Left lung (tissue), 10 donors: Measurements from ENCODE around the gene DNAI7. TPM values are rescaled to one million over a fixed set of nuclear protein-coding genes. Genes with fewer than 3 reads are reported as not detected.

ENCODE experiments used
- ATAC-seq: fragments of 200-7000 bp; cut with Tn5 transposase; one replicate; pipeline ENCODE4 v1.9.1; 2020; ENCODE audit warnings: moderate library complexity
- DNase-seq, 4 donors: peaks; one replicate each; pipeline ENCODE4 v3.0.0-alpha.2; 2013 to 2020
- H3K27ac ChIP-seq, 2 donors: fragments of 200-600 bp; sonication (generic) in 1 of 2; one replicate each; pipeline versions ENCODE4 v1.5.0 to v1.8.0; 2020 to 2021
- H3K27me3 ChIP-seq, 2 donors: fragments of 200-600 bp; sonication (generic) in 1 of 2; one replicate each; pipeline versions ENCODE4 v1.5.0 to v1.8.0; 2020 to 2021
- H3K36me3 ChIP-seq, 2 donors: fragments of 200-600 bp; sonication (generic) in 1 of 2; one replicate each; pipeline versions ENCODE4 v1.5.0 to v1.8.0; 2020 to 2021
- H3K4me1 ChIP-seq, 2 donors: fragments of 200-600 bp; one replicate each; pipeline ENCODE4 v1.8.0; 2021
- H3K4me3 ChIP-seq, 2 donors: fragments of 200-600 bp; sonication (generic) in 1 of 2; one replicate each; pipeline versions ENCODE4 v1.5.0 to v1.8.0; 2020 to 2021; ENCODE audit warnings: mild to moderate bottlenecking in 1 of 2
- H3K9me3 ChIP-seq, 2 donors: fragments of 200-600 bp; sonication (generic) in 1 of 2; one replicate each; pipeline versions ENCODE4 v1.5.0 to v1.8.0; 2020 to 2021
- CTCF ChIP-seq, 2 donors: fragments of 200-600 bp; sonication (generic) in 1 of 2; IDR thresholded peaks; one replicate each; pipeline versions ENCODE4 v1.5.0 to v1.8.0; 2021; ENCODE audit warnings: antibody characterized with exemption in 2 of 2
- intact Hi-C, 2 donors: fragments of 100-400 bp; cut with DNase I; formaldehyde crosslinking; loops; one replicate each; pipeline versions ENCODE4 v1.11.2 to v1.14.2; 2022
- polyA plus RNA-seq, 6 donors: library from polyadenylated mRNA; unstranded; fragments of 120-200 nt; gene quantifications; one replicate each; pipeline ENCODE4 v1.2.1, GENCODE V29; 2013; ENCODE audit not compliant: insufficient read length in 6 of 6
- total RNA-seq, 2 donors: library from RNA; stranded (reverse); fragmentation: NEBNext Ultra II Directional; extraction: Animal tissue kit (Norgen Biotek cat#: 25700); gene quantifications; one replicate each; pipeline ENCODE4 v1.2.1, GENCODE V29; 2021
- donor health status: DM: no; HTN: yes; CAD: no.
- donor health status: DM: no; HTN: no; CAD: no.

DNAI7 gene
- total and polyA plus RNA-seq, 8 donors: 1.1 to 8.1 (median 4.2) TPM

DNA sequence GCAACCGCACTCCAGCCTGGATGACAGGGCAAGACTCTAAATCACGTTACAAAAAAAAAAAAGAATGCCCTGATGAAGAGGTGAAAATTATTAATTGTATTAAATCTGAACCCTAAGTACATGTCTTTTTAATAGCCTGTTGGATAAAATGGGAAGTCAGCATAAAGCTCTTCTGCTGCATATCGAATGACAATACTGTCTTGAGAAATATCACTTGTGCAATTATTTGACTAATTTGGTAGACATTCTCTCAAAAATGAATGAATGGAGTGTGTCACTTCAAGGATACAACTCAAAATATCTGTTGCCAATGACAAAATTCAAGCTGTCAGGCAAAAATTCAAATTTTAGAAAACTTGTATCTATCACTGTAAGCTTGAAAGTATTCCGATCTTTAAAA, 38.9 kb downstream of the DNAI7 start:
- Histone ChIP-seq H3K27ac (no peak overlapping the region), H3K4me3 (no peak overlapping the region), H3K36me3 (no peaks in the 10 kb centered on the region), H3K4me1 (peaks cover 0 to 4% of the 10 kb centered on the region in 2 donors), H3K9me3 (no peaks in the 10 kb centered on the region), H3K27me3 (no peaks in the 10 kb centered on the region)
- TF ChIP-seq CTCF (IDR thresholded peaks at IDR 0.05): no peak
- ATAC-seq (no peak), DNase-seq (no peak)
- intact Hi-C loops: no loop called here

- Histone ChIP-seq H3K4me1 (peaks cover 0 to 4% of the 10 kb centered on the region in 2 donors), H3K4me3 (no peak overlapping the region), H3K36me3 (no peaks in the 10 kb centered on the region), H3K9me3 (no peaks in the 10 kb centered on the region), H3K27ac (no peak overlapping the region), H3K27me3 (no peaks in the 10 kb centered on the region)
- intact Hi-C loops: no loop called here
- DNase-seq (peak in 1 of 4 donors; percentile 27), ATAC-seq (peak; percentile 58)
- peak; percentile 43 to 63 for TF ChIP-seq CTCF (IDR thresholded peaks at IDR 0.05)
Measured at GRCh38 chr12:25155022-25155576, 39.9 kb downstream of the DNAI7 start.

DNA sequence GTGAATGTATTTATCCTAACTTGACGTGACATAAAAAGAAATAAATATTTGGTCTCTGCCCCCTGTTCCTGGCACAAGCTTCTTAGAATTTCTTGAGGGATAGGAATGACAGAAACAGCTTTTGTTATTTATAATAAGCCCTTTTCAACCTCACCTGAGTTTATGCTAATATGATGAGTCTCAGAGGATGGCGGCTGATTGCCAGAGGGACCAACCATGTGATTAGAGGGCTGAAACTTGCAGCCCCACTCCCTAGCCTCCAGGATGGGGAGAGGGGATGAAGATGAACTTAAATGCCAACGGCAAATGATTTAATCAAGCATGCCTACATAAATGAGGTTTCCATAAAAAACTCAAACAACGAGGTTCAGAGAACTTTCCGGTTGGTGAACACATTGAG, 42.9 kb downstream of the DNAI7 start:
- Histone ChIP-seq H3K4me3 (no peak overlapping the region), H3K27me3 (no peaks in the 10 kb centered on the region), H3K36me3 (no peaks in the 10 kb centered on the region), H3K27ac (no peak overlapping the region), H3K4me1 (peaks cover 0 to 4% of the 10 kb centered on the region in 2 donors), H3K9me3 (no peaks in the 10 kb centered on the region)
- intact Hi-C loops: no loop called here
- TF ChIP-seq CTCF (IDR thresholded peaks at IDR 0.05): no peak
- ATAC-seq: no peak
- DNase-seq: no peak

DNA sequence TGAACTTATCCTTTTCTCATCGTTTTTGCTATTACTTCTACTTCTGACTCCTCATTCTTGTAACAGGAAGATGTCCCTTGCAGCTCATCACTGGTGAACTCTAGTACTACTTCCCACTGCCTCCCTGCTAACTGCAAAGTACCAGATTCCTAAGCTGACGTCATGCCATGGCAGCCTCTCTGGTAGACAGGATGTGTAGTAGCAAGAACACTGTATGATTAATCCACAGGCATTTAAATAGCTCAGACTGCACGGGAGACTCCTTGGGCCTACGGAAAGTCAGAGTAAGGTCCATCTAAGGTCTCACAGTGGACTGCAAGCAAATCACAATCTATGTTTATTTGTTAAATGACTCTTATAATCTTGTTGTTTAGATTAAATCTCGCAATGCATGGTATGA, 43.5 kb downstream of the DNAI7 start:
- DNase-seq (peak in 3 of 4 donors; percentile 37 to 72 (median 38)), ATAC-seq (peak; percentile 76)
- intact Hi-C loops: no loop called here
- H3K4me1 ChIP-seq: peaks cover 0 to 4% of the 10 kb centered on the region in 2 donors
- TF ChIP-seq CTCF (IDR thresholded peaks at IDR 0.05): no peak
- H3K4me3 ChIP-seq: no peak overlapping the region
- H3K27ac ChIP-seq: no peak overlapping the region
- H3K9me3 ChIP-seq: no peaks in the 10 kb centered on the region
- H3K36me3 ChIP-seq: no peaks in the 10 kb centered on the region
- no peaks in the 10 kb centered on the region for H3K27me3 ChIP-seq

- intact Hi-C loops: no loop called here
- H3K27me3 ChIP-seq: no peaks in the 10 kb centered on the region
- no peaks in the 10 kb centered on the region for H3K9me3 ChIP-seq
- TF ChIP-seq CTCF (IDR thresholded peaks at IDR 0.05): no peak
- ATAC-seq (no peak), DNase-seq (no peak)
- H3K4me3 ChIP-seq: no peak overlapping the region
- H3K4me1 ChIP-seq: no peaks in the 10 kb centered on the region
- no peak overlapping the region for H3K27ac ChIP-seq
- H3K36me3 ChIP-seq: no peaks in the 10 kb centered on the region
Measured at GRCh38 chr12:25146686-25147085, 48.3 kb downstream of the DNAI7 start.
